HepG2 (cell line): ENCODE measurements around the gene HOXA10. TPM values are rescaled to one million over a fixed set of nuclear protein-coding genes. Genes with fewer than 3 reads are reported as not detected.
A peak's percentile ranks its signal among the peaks of the same experiment; 100 is the strongest.

Source experiments
- ATAC-seq: fragments of 200-7000 bp; cut with Tn5 transposase; 3 replicates; pipeline ENCODE4 v1.9.1; 2020; ENCODE audit warnings: mild to moderate bottlenecking, moderate library complexity
- BruUV-seq: library from RNA; stranded (reverse); fragments of 400-500 nt; replicated peaks from 2 replicates; lab custom pipeline; 2021; lab: Mats Ljungman, UMichigan
- CTCF ChIA-PET: fragments of 300-600 bp; formaldehyde crosslinking; extraction: SDS; loops from one replicate; lab custom pipeline; 2021; ENCODE audit warnings: low total read pairs, inconsistent platforms, low intra/inter-chr PET ratio; lab: Yijun Ruan, JAX
- POLR2A ChIA-PET: fragments of 350-600 bp; sonication (Branson Sonifier 250); formaldehyde crosslinking; loops from one replicate; lab custom pipeline; 2020; ENCODE audit warnings: antibody characterized with exemption, inconsistent platforms; lab: Yijun Ruan, JAX
- DNase-seq: peaks from one replicate; pipeline ENCODE4 v3.0.0-alpha.2; 2015; ENCODE audit warnings: low spot score
- FAIRE-seq: peaks from 3 replicates; lab custom pipeline; 2011; peaks lifted over from hg19 to GRCh38; lab: Jason Lieb, UNC
- H2AFZ ChIP-seq: one replicate; pipeline ENCODE4 v1.6.1; 2011; ENCODE audit warnings: low read length, inconsistent platforms
- H3K27ac ChIP-seq: fragments of 300-600 bp; 3 replicates; pipeline ENCODE4 v1.8.0; 2011; ENCODE audit warnings: mixed run types, mild to moderate bottlenecking, mixed read lengths, low read length, inconsistent platforms; ENCODE audit not compliant: insufficient read depth; ENCODE audit errors: extremely low read length
- H3K27me3 ChIP-seq, 2 experiments: fragments of 200-600 bp in 1 of 2; 2 replicates in 1 of 2; 3 replicates in 1 of 2; pipeline versions ENCODE4 v1.6.0 to v1.8.0; 2011; ENCODE audit warnings: low read length in 2 of 2, mild to moderate bottlenecking in 2 of 2, moderate library complexity in 2 of 2, inconsistent platforms in 1 of 2; ENCODE audit not compliant: insufficient read depth in 2 of 2, control insufficient read depth in 1 of 2
- H3K36me3 ChIP-seq, 2 experiments: fragments of 200-600 bp in 1 of 2; replicated peaks in 1 of 2; 2 replicates in 1 of 2; 3 replicates in 1 of 2; pipeline versions ENCODE4 v1.5.1 to v1.8.0; 2011; ENCODE audit warnings: low read length in 2 of 2, inconsistent platforms in 1 of 2; ENCODE audit not compliant: insufficient read depth in 2 of 2, control insufficient read depth in 1 of 2
- H3K4me1 ChIP-seq: 2 replicates; pipeline ENCODE4 v1.5.1; 2012; ENCODE audit warnings: low read length, inconsistent platforms; ENCODE audit not compliant: insufficient read depth
- H3K4me2 ChIP-seq: 2 replicates; pipeline ENCODE4 v1.6.0; 2011; ENCODE audit warnings: low read depth, low read length, inconsistent platforms
- H3K4me3 ChIP-seq, 3 experiments: fragments of 200-600 bp in 1 of 3; sonication (generic), shearing (Covaris generic) in 1 of 3; replicated peaks in 1 of 3; 2 replicates each; pipeline ENCODE4 v1.5.1; 2011 to 2016; ENCODE audit warnings: low read length in 3 of 3, inconsistent platforms in 2 of 3, low read depth in 2 of 3, mild to moderate bottlenecking in 2 of 3, control low read depth in 1 of 3, mixed read lengths in 1 of 3; ENCODE audit not compliant: insufficient read depth in 1 of 3
- H3K79me2 ChIP-seq: one replicate; pipeline ENCODE4 v1.6.1; 2011; ENCODE audit warnings: low read length, inconsistent platforms; ENCODE audit not compliant: insufficient read depth
- H3K9ac ChIP-seq: 2 replicates; pipeline ENCODE4 v1.6.0; 2011; ENCODE audit warnings: mild to moderate bottlenecking, low read depth, low read length, inconsistent platforms; ENCODE audit not compliant: insufficient read depth
- H3K9me3 ChIP-seq: 2 replicates; pipeline ENCODE4 v1.5.1; 2012; ENCODE audit warnings: mild to moderate bottlenecking, low read length
- H4K20me1 ChIP-seq: 2 replicates; pipeline ENCODE4 v1.6.0; 2011; ENCODE audit warnings: inconsistent platforms, mild to moderate bottlenecking, low read length, moderate library complexity; ENCODE audit not compliant: insufficient read depth
- AGO1 ChIP-seq: fragments of 200-400 bp; formaldehyde crosslinking; IDR thresholded peaks from 2 replicates; pipeline ENCODE4 v1.6.1; 2017; ENCODE audit warnings: mild to moderate bottlenecking, low read depth, low read length, moderate library complexity; ENCODE audit not compliant: poor library complexity, severe bottlenecking
- PCBP1 ChIP-seq: fragments of 200-400 bp; formaldehyde crosslinking; IDR thresholded peaks from 2 replicates; pipeline ENCODE4 v1.6.1; 2017; ENCODE audit warnings: mild to moderate bottlenecking, low read depth, low read length, borderline replicate concordance
- ZBTB7B ChIP-seq: sonication (generic); formaldehyde crosslinking; IDR thresholded peaks from 2 replicates; pipeline ENCODE4 v1.4.0; 2020; ENCODE audit warnings: missing genetic modification reagents
- WGBS: methylation state at CpG from one replicate; pipeline ENCODE4 v1.1.6; 2017; ENCODE audit warnings: low lambda C conversion rate; 5-methylcytosine and 5-hydroxymethylcytosine counted together
- in situ Hi-C: cut with HindIII; loops from 2 replicates; pipeline ENCODE4 v1.10.0; 2017; ENCODE audit warnings: low pct_unique_long_range_greater_than_20kb; ENCODE audit not compliant: extremely low pct_ligation_motif_present
- intact Hi-C: fragments of 100-400 bp; cut with micrococcal nuclease; formaldehyde crosslinking; loops from one replicate; pipeline ENCODE4 v1.10.0; 2022; ENCODE audit not compliant: unreplicated experiment
- polyA plus RNA-seq, 8 experiments: library from polyadenylated mRNA; depleted of rRNA in 3 of 8; stranded (reverse) in 7 of 8; unstranded in 1 of 8; fragments of >200 nt; fragmentation: Illumina TruSeq in 4 of 8; extraction: Trizol in 4 of 8; gene quantifications; 2 replicates each; pipeline versions ENCODE4 v1.2.1 to v1.2.3, GENCODE V29; 2011 to 2016; ENCODE audit warnings: low read depth in 4 of 8, missing spikeins in 1 of 8, mixed read lengths in 1 of 8; ENCODE audit not compliant: insufficient read depth in 1 of 8
- total RNA-seq, 5 experiments: library from RNA; depleted of rRNA; stranded (reverse); fragments of >200 nt; fragmentation: Illumina TruSeq; extraction: Trizol; gene quantifications; 2 replicates each; pipeline ENCODE4 v1.2.3, GENCODE V29; 2016; ENCODE audit warnings: low read depth in 1 of 5
- TF ChIP-seq, protein P1 (sequence below): sonication (generic); IDR thresholded peaks from 2 replicates; pipeline ENCODE4 v1.6.1; 2016; ENCODE audit warnings: low read depth, borderline replicate concordance

HOXA10 gene
- total and polyA plus RNA-seq, 2 of the 13 experiments (the other 11 are each of a cell fraction or from before 2014, with no cell fraction given): not detected

DNA sequence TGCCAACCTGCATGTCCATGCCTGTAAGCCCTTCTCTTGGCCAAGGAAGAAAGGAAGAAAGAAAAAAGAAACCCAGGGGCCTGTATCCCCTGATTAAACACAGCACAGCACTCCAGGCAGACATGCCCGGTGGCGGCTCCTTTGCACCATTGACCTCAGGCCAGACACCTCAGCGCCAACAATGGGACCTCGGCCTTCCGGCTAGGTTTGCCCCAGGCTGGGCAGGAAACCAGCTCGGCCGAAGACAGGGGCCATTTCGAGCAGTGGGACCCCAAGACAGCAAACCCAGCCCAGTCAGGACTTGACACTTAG lies 2.8 kb downstream of the HOXA10 start (continued):
- no peak for TF ChIP-seq AGO1
- TF ChIP-seq, all 625 proteins: peak for 10

DNA sequence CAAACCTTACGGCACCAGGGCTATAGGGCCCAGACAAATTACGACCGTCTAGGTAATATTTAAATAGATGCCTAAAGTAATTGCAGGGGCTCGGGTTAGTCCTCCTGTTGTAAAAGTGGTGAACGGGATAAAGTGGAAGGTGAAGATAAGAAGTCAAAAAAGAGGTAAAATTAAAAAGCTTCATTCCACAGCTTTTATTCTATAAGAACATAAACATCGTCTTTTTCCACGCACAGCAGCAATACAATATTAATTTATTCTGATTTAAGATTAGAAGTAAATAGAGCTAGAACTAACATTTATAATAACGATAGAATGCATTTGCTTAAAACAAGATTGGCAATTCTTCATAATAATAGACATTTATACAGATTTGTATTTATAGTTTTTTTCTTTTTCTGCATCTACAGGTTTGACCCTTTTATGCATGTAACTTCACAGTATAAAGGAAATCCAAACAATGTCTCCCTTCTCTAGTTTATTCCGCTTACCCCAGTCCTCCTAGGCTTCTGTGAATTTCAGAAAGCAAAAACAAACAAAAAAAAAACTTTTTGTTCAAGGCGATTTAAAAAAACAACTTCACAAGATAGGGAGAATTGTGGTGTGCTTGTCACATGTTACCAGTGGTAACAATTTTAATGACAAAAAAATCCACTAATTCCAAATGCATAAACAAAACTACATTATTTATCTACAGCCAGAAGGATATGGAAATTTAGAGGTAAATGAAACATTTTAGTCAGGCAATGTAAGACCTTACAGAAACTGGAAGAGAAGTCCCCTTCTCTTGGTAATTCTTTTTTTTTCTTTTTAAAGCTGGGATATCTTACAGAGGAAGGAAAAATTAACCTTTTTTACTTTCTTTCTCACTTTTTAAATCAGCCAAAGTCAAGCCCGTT lies 3.4 kb downstream of the HOXA10 start:
- peak overlapping the region; percentile 41 for H3K4me2 ChIP-seq
- in situ Hi-C loops (loop anchor here (25.0 kb wide), 1 partner anchor 1083 kb away; no protein-coding TSS in a partner anchor), intact Hi-C loops (no loop called here)
- H2AFZ ChIP-seq: no peak overlapping the region
- peaks cover 0 to 56% of the 10 kb centered on the region in 2 experiments for H3K27me3 ChIP-seq
- FAIRE-seq: peak; percentile 59
- H3K27ac ChIP-seq: no peak overlapping the region
- ChIA-PET CTCF (no interaction called here), POLR2A (no interaction called here)
- H4K20me1 ChIP-seq: no peaks in the 10 kb centered on the region
- DNase-seq: no peak
- no peak overlapping the region for H3K4me3 ChIP-seq
- no peak overlapping the region for H3K9ac ChIP-seq
- BruUV-seq: no TSS peak
- no peak for TF ChIP-seq ZBTB7B (CRISPR knock-in tag)
- TF ChIP-seq, protein P1, sequence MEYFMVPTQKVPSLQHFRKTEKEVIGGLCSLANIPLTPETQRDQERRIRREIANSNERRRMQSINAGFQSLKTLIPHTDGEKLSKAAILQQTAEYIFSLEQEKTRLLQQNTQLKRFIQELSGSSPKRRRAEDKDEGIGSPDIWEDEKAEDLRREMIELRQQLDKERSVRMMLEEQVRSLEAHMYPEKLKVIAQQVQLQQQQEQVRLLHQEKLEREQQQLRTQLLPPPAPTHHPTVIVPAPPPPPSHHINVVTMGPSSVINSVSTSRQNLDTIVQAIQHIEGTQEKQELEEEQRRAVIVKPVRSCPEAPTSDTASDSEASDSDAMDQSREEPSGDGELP: no peak
- no peak for TF ChIP-seq PCBP1
- H3K36me3 ChIP-seq: no peaks in the 10 kb centered on the region
- H3K9me3 ChIP-seq: no peaks in the 10 kb centered on the region
- 73% methylated on average over 11 of the region's 11 CpGs for WGBS
- ATAC-seq: no peak
- no peaks in the 10 kb centered on the region for H3K79me2 ChIP-seq
- peaks cover 18% of the 10 kb centered on the region for H3K4me1 ChIP-seq
